IPS DF 4.7 (cell line): ENCODE measurements around the gene MEPE.

ENCODE experiments used
- DNase-seq: peaks from one replicate; pipeline ENCODE4 v3.0.0-alpha.2; 2013; ENCODE audit warnings: low spot score; ENCODE audit errors: extremely low read depth

The MEPE gene, protein sequence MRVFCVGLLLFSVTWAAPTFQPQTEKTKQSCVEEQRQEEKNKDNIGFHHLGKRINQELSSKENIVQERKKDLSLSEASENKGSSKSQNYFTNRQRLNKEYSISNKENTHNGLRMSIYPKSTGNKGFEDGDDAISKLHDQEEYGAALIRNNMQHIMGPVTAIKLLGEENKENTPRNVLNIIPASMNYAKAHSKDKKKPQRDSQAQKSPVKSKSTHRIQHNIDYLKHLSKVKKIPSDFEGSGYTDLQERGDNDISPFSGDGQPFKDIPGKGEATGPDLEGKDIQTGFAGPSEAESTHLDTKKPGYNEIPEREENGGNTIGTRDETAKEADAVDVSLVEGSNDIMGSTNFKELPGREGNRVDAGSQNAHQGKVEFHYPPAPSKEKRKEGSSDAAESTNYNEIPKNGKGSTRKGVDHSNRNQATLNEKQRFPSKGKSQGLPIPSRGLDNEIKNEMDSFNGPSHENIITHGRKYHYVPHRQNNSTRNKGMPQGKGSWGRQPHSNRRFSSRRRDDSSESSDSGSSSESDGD

DNA sequence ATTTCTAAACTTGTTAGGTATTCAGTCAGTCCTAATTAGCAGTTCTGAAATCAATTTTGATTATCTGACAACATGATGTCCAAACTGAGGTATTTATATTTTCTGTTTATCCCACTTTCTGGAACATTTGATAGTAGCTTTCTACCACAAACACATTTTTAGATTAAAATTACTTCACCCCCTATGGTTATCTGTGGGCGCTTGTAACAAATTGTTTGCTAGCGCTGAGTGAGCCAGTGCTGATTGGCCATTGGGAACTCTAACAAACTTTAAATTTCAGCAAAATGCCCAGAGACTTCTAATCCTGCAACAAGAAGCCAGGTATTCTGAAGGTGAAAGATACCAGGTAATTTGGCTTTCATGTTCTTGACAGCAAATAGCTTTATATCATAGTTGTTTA is at the start of gene MEPE:
Gene MEPE, plus strand, starts transcription at position 301 of the 400 bp plus-strand sequence. CDS start 1,746 bp downstream, outside the sequence.
- no peak for DNase-seq

DNA sequence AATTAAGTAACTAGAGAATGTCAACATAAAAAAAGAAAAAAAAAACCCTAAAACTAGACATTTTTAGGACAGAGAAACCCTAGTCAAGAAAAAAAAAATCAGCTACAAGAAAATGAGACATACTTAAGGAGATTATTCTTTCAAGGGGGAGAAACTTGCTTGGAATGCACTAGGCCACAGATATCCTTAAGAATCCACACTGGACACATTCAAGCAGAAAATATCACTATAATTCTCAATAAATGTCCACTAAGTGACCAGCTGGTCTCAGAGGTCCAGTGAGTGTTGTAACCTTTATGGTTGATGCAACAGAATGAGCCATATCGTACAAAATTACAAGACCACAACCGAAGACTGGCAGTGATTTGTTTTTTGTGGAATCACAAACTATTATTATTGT is 49.0 kb upstream of the MEPE start:
- DNase-seq, result no peak

DNA sequence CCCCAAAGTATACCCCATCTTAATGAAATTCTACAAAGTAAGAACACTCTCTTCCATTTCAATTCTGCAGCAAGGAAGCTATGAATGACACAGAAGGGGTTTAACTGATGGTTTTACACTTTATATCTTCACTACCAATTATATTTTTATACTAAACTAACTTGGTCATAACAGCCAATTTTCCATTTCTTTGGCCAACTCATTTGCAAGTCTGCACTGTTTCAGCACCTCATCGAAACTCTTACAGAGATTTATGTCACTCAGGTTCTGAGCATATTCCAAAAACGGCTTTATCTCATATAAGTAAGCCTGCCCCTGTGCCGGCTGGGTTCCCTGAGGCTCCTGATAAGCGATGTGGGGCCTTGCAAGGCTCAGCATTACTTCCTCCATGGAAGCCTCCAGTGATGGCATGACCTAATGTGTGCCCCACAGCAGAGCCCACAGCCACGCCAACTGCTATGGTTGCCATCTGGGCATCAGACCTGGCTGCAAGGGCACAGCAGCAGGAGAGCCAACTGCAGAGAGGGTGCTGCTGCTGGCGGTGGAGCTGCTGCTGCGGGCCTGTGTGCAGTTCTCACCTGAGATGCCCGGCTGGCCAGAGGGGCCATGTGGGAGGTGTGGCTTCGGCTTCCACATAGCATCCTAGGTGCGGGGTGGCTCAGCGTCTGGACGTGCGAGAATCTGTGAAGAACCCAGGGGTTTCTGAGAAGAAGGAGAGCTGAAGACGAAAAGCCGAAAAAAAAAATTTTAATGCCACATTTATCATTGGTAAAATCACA is 46.8 kb upstream of the MEPE start:
- no peak for DNase-seq

DNA sequence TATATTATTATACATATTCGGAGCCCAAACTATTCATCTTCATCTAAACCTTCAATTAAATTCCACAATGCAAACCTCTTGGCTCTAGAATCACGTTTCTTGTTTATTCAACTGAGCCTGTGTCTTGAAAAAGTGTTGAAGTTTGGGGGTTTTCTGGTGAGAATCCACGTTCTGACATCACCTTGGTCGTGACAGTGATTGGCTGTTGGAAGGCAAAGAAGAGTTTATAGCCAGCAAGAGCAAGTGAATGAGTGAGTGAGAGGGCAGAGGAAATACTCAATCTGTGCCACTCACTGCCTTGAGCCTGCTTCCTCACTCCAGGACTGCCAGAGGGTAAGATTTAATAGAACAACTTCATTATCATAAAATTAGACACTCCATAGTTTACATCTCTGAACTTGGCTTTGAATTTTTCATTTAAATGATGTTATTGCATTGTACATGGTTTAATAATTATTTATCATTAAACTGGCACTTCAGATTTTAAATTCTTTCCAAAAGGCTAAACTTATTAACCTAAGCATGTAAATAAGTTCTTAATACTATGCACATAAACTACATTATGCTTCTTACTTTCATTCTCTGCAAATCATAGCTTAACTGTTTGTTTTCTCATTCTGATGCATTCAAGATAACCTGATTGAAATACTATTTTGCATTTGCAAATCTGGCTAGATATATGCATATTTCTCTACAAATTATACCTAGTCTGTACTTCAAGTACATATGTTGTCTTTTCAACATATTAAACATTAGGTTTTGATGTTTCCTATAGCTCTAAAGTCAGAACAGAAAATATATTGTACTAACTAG is 33.3 kb upstream of the MEPE start, which contains the start of gene IBSP:
Gene IBSP, plus strand, starts transcription at position 254 of the 813 bp plus-strand sequence. CDS start 2,808 bp downstream, outside the sequence.
- no peak for DNase-seq

DNA sequence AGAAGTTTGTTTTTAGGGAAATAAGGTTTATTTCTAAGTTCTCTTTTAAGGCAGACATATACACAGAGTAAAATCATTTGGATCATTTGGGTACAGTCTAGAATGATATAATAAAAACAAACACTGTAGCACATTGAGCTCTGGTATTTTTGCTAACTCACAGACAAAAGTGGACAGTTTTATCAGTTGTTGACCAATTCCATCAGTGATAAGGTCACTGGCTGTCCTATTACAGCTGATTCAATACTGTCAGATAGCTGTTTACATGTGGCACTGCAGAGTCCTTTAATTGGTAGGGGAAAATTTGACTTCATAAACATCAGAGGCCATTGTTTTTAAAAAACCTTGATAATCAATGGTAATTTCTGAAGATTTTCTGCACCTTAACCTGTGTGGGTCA is 29.9 kb upstream of the MEPE start:
- DNase-seq, result no peak

DNA sequence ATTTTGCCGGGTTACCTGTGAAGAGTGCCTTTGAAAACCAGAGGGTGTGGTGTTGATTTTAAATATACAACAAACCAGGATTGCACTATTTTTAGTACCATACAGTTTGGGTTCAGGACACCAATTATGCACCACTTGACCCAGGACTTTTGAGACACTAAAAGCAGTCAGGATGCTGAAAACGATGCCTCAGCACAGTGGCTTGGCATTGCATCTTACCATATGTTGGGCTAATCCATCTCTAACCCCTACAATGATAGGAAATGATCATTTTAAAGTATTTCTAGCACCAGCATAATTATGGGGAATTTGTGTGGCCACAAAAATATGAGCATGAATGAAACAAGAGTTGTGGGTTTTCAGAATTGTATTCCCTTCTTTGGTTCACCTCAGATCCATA is 29.3 kb upstream of the MEPE start:
- no peak for DNase-seq

DNA sequence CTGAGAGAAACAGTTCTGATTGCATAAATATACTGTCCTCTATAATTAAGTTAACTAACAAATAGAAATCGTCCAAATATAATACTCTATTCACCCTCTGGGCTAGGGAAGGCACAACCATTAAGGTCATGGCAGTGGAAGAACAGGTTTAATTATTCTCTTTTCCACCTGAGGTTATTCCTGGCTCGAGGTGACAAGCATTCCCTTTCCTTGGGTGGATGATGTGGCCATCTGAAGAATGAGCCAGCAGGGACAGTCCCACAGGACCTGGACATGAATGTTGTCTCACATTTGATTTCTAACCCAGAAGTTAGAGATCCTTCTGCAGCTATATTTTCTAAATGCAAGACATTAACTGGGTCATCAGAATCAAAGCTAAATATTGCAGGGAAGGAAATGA is 27.9 kb upstream of the MEPE start:
- DNase-seq, result no peak

DNA sequence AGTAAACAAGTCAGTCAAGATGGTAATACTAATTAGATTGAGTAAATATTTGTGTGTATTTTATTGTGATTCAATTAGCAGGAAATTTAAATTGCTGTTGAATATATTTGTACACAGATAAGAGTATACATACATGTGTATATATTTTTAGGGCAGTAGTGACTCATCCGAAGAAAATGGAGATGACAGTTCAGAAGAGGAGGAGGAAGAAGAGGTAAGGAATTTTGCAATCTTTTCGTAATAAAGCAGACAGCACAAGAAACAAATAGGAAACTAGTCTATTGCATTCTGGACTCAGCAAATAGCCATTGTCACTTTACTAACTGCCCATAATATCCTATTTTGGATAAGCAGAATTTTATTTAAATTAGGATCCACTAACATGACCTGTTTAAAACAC is 26.8 kb upstream of the MEPE start:
- DNase-seq, result no peak

DNA sequence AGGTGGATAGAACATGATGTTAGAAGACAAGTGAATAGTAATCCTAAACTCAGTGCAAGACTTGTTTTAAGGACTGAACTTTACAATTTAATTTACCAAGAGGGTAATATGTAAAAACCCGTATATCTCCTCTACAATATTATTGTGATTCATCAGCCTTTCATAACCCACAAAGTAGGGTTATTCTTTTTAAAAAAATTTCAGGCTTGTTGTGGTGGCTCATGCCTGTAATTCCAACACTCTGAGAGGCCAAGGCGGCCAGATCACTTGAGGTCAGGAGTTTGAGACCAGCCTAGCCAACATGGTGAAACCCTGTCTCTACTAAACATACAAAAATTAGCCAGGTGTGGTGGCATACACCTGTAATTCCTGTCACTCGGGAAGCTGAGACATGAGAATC is 26.2 kb upstream of the MEPE start:
- DNase-seq, result no peak

DNA sequence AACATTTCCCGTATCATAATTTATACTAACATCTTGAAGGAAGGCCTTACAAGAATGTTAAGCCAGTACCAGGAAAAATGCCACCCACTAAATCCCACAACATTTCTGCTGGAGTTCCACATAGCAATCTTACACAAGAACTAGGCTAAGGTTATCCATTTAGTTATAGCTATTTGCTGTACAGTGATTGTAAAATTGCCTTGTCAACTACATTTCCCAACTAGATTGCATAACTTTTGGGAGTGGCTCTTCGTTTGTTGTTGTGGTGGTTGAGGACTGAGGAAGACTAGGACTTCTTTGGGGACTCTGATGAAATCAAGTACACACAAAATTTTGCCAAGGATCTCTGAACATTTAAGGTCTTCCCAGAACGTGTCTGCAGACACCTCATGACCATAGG is 25.4 kb upstream of the MEPE start:
- no peak for DNase-seq

DNA sequence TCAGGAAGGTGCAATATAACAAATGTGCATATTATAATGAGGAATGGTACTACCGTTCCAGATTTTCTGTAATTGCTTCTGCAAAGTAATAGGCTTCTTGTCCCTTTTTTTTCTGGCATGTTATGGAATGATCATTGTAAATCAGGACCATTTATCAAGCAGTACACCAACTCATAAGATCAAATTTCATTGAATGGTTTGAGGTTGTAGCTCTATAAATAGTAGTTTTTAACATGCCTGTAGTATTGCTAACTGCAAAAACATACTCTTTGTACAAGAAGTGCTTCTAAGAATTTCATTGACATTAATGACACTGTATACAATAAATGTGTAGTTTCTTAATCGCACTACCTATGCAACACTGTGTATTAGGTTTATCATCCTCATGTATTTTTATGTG is 20.8 kb upstream of the MEPE start:
- no peak for DNase-seq

DNA sequence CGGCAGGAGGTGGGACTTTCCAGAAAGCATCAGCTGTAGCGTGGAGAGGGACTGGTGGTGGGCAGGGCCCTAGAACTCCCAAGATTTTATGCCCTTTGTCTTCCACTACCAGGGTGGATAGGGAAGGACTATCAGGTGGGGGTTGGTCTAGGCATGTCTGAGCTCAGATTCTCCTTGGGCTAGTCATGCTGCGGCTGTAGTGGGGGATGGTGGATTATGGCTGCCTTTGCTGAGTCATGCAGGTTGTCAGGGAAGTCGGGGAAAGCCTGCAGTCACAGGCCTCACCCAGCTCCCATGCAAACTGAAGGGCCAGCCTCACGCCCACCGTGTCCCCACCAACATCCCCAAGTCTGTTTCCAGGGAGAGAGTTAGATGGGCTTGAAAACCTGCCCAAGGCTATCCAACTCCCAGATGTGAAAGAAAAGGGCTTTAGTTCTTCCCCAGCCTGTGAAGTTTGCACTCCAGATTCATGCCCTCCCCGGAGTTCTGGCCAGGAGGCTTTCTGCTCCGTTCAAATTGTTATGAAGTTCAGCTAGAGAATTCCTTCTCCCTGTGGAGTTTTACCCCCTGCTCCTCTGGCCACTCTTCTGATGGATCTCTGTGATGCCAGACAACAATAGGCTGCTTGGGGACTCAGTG is 13.4 kb upstream of the MEPE start:
- no peak for DNase-seq

DNA sequence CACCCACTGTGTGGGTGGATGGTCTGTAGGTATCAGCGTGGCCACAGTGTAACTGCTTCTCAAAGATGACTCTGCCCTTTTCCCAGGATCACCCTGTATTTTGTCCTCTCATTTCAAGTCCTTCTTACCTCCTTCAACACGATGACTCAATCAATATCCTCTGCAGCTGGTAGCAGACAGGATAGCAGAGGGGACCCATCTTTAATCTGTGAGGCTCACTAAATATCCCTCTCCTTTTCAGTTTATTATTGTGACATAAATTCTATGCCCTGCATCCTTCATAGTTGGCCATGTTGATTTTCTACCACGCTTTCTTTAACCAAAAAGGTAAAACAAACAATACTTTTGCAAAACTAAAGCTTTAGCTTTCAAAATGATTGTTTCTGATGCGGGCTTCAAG is 9.6 kb upstream of the MEPE start:
- DNase-seq, result no peak

DNA sequence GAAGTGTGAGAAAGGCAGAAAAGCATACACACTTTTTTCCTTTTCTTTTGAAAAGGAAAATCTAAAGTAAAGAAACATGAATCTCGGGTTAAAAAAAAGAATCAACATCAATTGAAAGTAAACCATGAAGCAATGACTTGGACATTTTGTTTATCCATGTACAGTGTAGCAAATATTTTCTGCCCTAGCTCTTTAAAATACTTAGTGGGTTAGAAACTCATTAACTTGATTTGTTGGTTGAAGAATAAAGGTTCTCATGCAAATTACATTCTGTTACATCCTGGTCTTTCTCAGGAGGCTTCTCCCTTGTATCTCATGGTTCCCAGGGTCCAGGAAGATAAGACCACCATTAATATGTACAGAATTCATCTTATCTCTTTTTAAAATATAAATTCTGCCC is 9.0 kb upstream of the MEPE start:
- DNase-seq, result no peak

DNA sequence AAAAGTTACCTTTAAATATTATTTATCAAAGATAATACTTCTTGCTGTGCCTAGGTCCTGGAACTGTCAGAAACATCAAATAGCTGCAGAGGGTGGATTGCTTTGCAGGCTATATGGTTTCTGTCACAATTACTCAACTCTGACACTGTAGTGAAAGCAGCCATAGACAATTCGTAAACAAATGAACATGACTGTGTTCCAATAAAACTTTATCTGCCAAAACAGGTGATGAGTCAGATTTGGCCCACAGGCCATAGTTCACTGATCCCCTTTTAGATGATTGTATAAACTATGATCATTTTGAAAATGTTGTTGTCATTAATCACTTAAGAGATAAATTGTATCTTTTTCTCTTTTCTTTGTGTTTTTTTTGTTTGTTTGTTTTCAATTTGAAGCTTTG is 8.4 kb upstream of the MEPE start:
- no peak for DNase-seq

DNA sequence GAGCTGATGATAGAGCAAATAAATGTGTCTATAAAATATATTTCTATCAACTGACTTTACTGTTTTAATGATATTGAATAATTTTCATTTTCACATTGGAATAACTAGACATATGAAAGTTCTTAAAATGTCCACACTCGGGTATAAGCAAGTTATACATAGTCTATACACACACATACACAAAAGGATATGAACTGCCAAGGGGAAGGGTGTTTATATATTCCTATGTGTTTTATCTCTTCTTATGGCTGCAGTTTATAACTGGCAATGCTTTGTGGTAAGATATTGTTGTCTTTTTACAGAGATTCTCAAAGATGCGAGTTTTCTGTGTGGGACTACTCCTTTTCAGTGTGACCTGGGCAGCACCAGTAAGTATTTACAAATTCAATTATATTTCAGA is 1.6 kb downstream of the MEPE start:
- DNase-seq, result no peak

DNA sequence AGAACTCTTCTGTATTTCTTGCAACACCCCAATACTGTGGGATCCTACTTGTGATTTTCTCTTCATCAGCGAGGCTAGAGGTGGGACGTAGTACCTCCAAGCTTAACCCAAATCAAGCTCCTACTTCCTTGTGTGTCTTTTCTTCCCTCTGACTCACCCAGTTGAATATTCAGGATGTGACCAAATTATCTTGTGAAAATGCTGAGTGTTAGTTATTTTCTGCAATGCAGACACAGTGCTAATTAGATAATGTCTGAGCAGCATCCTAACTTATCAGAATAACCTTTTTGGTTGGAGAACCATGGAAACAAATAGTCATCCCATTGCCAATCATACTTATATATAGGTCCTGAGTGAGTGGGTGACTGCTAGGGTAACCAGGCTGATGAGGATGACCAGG is 2.4 kb downstream of the MEPE start:
- DNase-seq, result no peak

DNA sequence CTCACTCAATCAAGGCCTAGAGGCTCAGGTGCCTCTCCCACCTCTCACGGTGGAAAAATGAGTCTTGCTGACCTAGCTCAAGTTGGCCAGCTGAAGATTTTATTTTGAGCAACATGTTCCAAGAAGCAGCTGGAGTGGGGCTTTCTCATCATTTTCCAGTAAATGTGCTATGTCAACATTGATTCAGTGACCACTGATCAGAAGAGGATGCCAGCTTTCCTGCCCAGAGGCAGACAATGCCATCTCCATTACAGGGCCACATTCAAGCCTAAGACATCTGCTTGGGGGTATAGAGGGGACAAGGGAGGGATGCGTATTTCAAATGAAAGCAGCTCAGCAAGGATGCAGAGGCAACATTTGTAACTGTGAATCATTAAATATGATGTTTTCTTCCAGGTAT is 3.0 kb downstream of the MEPE start:
- DNase-seq, result no peak

DNA sequence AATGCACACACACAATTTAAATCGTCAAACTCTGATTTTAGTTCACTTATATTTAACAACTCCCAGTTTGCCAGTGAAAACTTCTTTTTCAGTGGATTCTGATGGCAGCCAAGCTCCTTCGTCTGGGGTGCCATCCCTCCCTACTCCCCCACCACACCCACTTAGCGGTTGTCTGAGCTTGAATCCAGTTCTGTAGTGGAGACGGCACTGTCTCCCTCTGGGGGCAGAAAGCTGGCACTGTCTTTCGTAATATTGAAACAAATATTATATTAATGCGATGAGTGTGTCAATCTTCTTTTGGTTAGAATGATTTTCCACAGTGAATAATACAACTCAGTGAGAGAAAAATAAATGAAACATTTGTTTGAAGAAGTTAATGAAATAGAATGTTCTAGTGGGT is 5.4 kb downstream of the MEPE start:
- no peak for DNase-seq

DNA sequence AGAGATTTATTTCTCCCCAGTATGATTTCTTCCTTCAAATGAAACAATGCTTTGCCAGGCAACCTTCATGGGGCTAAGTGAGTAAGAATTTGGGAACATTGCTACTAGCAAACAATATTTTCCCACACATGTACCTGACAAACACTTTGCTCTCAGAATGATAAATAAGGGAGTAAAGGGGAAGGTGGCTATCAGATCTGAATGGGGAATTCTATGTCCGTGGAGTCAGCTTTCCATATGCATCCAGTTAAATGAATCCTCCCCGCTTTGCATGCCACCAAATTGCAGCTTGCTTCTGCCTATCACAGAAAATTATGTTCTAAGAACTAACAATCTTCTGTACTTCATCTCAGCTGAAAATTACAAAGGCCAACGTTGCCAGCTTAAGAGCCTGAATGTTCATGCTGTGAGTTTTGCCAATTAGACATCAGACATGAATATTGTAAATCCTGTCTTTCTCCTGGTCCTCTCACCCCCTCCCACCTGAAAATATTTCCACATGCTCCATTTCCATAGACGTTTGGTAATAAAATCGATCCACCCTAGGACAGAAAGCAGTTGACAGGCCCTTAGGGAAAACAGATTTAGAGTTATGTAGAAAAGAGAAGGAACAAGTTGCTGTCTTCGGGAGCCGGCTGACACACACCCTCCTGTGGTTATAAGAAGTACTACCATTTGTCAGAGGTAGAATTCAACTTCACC is 6.3 kb downstream of the MEPE start:
- no peak for DNase-seq

DNA sequence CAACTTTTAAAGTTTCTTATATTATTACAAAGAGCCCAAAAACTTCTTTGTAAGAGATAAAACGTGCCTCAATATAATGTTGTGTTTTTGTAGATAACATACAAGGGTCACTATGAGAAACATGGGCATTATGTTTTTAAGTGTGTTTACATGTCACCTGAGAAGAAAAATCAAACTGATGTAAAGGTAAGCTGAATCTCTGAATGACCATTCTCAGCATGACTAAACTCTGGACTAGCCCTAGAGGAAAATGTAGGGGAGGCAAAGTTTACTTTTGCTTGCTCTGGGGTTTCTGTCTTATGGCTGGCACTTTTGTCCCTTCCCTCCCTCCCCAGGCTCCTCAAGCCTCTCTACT is 6.8 kb downstream of the MEPE start:
- DNase-seq, result no peak
